K562 (cell line): ENCODE measurements around the gene ZKSCAN8. TPM values are rescaled to one million over a fixed set of nuclear protein-coding genes. Genes with fewer than 3 reads are reported as not detected.
A peak's percentile ranks its signal among the peaks of the same experiment; 100 is the strongest.

Experiments
- CREM ChIP-seq: IDR thresholded peaks from 2 replicates; pipeline ENCODE4 v1.6.1; 2014; ENCODE audit warnings: antibody characterized with exemption, low read depth
- FOXK1 ChIP-seq: sonication (generic); formaldehyde crosslinking; IDR thresholded peaks from 2 replicates; pipeline ENCODE4 v1.8.0; 2022; ENCODE audit warnings: missing genetic modification reagents, mild to moderate bottlenecking, borderline replicate concordance
- HDAC6 ChIP-seq: IDR thresholded peaks from 2 replicates; pipeline ENCODE4 v1.6.1; 2012; ENCODE audit warnings: low read depth, mild to moderate bottlenecking, control low read depth, inconsistent platforms, low read length, moderate library complexity
- JUN ChIP-seq, 2 experiments: sonication (generic) in 1 of 2; formaldehyde crosslinking in 1 of 2; IDR thresholded peaks; 2 replicates each; pipeline versions ENCODE4 v1.6.1 to v1.8.0; 2012 to 2022; ENCODE audit warnings: borderline replicate concordance in 2 of 2, mild to moderate bottlenecking in 2 of 2, improper control_type of control experiment in 1 of 2, low read depth in 1 of 2, low read length in 1 of 2, missing genetic modification reagents in 1 of 2
- MBD2 ChIP-seq: sonication (generic); IDR thresholded peaks from 2 replicates; pipeline ENCODE4 v1.6.1; 2016; ENCODE audit warnings: low read depth, borderline replicate concordance
- MIER1 ChIP-seq: fragments of 450-650 bp; IDR thresholded peaks from 2 replicates; pipeline ENCODE4 v1.6.1; 2016; ENCODE audit warnings: antibody characterized with exemption, mild to moderate bottlenecking, low read depth
- NR2C1 ChIP-seq, 2 experiments: fragments of 450-650 bp; IDR thresholded peaks; 2 replicates each; pipeline ENCODE4 v1.6.1; 2017; ENCODE audit warnings: mild to moderate bottlenecking in 2 of 2, antibody characterized with exemption in 1 of 2, inconsistent platforms in 1 of 2, missing compliant biosample characterization in 1 of 2, missing genetic modification characterization in 1 of 2
- POU5F1 ChIP-seq: fragments of 150-350 bp; IDR thresholded peaks from 2 replicates; pipeline ENCODE4 v1.6.1; 2014; ENCODE audit warnings: borderline replicate concordance, low read length, low read depth, mild to moderate bottlenecking; ENCODE audit not compliant: partially characterized antibody
- SIRT6 ChIP-seq: IDR thresholded peaks from one replicate; pipeline ENCODE4 v1.6.1; 2012; ENCODE audit warnings: low read depth, mild to moderate bottlenecking, control low read depth, inconsistent platforms, low read length, moderate library complexity
- SMAD1 ChIP-seq: fragments of 150-350 bp; IDR thresholded peaks from 2 replicates; pipeline ENCODE4 v1.6.1; 2014; ENCODE audit warnings: low read length, low read depth; ENCODE audit not compliant: partially characterized antibody
- SP1 ChIP-seq: sonication (generic); formaldehyde crosslinking; IDR thresholded peaks from 2 replicates; pipeline ENCODE4 v1.8.1; 2022; ENCODE audit warnings: mild to moderate bottlenecking, missing genetic modification reagents
- STAT5A ChIP-seq: IDR thresholded peaks from 2 replicates; pipeline ENCODE4 v1.6.1; 2012; ENCODE audit warnings: low read length, inconsistent platforms, borderline replicate concordance
- TCF7L2 ChIP-seq: fragments of 150-350 bp; IDR thresholded peaks from 2 replicates; pipeline ENCODE4 v1.6.1; 2016; ENCODE audit warnings: low read depth, mild to moderate bottlenecking, low read length, moderate library complexity
- ZNF347 ChIP-seq: fragments of 450-650 bp; formaldehyde crosslinking; IDR thresholded peaks from 2 replicates; pipeline ENCODE4 v1.4.0; 2020; ENCODE audit warnings: low read depth, mild to moderate bottlenecking, moderate library complexity
- ZNF586 ChIP-seq: fragments of 450-650 bp; formaldehyde crosslinking; conservative IDR thresholded peaks from 2 replicates; pipeline ENCODE4 v1.4.0; 2020; ENCODE audit warnings: mild to moderate bottlenecking, moderate library complexity
- polyA plus RNA-seq, 8 experiments: library from polyadenylated mRNA; depleted of rRNA in 4 of 8; stranded (reverse) in 5 of 8; unstranded in 3 of 8; fragments of >200 nt; fragmentation: Nextera tagmentation in 2 of 8; fragmentation: Illumina TruSeq in 1 of 8; extraction: Ambion mirVana in 2 of 8; extraction: Trizol in 1 of 8; gene quantifications; 2 replicates each; pipeline versions ENCODE4 v1.2.1 to v1.2.3, GENCODE V29; 2011 to 2014; ENCODE audit warnings: inconsistent platforms in 1 of 8, missing spikeins in 1 of 8
- total RNA-seq, 7 experiments: library from RNA; depleted of rRNA in 6 of 7; stranded (reverse); fragments of >200 nt in 6 of 7; fragmentation: Illumina TruSeq in 2 of 7; extraction: Trizol in 2 of 7; gene quantifications; 2 replicates each; pipeline versions ENCODE4 v1.2.1 to v1.2.3, GENCODE V29; 2011 to 2021; ENCODE audit warnings: low replicate concordance in 1 of 7
- TF ChIP-seq, protein P1 (sequence below): fragments of 450-650 bp; IDR thresholded peaks from 2 replicates; pipeline ENCODE4 v1.6.1; 2016; ENCODE audit warnings: mild to moderate bottlenecking
- TF ChIP-seq, protein P2 (sequence below): sonication (generic); formaldehyde crosslinking; IDR thresholded peaks from 2 replicates; pipeline ENCODE4 v1.8.0; 2022; ENCODE audit warnings: missing genetic modification reagents, mild to moderate bottlenecking, moderate library complexity, borderline replicate concordance
- TF ChIP-seq, protein P3 (sequence below), 2 experiments: fragments of 450-650 bp; IDR thresholded peaks; 2 replicates each; pipeline ENCODE4 v1.6.1; 2018; ENCODE audit warnings: mild to moderate bottlenecking in 2 of 2, low read depth in 1 of 2; ENCODE audit not compliant: partially characterized antibody in 2 of 2

ZKSCAN8 gene
- total and polyA plus RNA-seq, 9 of the 15 experiments (the other 6 are each of a cell fraction or from before 2014, with no cell fraction given) = 3.3 to 37.7 (median 21.7) TPM

DNA sequence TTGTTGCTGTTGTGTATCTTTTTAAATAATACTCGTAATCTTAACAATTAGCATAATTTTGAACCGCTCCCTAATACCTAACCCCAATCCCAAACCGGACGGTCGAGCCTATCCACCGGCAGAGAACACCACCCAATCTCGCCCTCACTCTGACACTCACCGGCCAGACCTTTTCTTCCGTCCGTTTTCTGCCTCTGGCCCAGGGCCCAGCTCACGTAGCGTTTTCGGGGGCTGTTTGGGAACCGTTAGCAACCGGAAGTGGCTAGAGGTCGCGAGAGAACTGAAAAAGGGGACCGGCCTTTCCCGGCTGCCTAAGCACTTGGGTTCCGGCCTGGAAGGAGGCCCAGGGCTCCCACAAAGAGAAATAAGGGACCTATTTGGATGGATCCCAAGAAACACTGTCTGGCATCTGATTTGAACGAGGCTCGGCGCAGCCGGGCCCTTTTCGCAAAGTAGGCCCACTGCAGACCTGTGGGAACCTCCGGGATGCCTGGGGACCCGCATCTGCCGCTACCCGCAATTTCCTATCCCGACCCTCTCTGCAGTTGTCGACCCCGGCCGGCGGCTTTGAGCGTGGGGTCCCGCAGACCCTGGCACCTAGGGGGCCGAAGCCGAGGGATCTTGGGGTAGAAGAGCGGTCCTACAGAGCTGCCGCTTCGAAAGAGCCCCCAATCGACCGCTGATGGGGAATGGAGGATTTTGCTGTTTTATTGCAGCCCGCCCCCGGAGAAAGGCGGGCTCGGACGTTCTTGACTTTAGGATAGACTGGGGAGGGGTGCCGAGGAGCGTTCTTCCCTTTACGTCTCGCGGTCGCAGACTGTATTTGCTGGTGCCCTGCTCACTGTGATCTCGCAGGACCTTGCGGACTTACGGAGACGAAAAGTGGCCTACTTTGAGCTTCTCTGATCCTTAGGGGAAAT, 4.8 kb upstream of the ZKSCAN8 start (continued):
- TF ChIP-seq, protein P1, sequence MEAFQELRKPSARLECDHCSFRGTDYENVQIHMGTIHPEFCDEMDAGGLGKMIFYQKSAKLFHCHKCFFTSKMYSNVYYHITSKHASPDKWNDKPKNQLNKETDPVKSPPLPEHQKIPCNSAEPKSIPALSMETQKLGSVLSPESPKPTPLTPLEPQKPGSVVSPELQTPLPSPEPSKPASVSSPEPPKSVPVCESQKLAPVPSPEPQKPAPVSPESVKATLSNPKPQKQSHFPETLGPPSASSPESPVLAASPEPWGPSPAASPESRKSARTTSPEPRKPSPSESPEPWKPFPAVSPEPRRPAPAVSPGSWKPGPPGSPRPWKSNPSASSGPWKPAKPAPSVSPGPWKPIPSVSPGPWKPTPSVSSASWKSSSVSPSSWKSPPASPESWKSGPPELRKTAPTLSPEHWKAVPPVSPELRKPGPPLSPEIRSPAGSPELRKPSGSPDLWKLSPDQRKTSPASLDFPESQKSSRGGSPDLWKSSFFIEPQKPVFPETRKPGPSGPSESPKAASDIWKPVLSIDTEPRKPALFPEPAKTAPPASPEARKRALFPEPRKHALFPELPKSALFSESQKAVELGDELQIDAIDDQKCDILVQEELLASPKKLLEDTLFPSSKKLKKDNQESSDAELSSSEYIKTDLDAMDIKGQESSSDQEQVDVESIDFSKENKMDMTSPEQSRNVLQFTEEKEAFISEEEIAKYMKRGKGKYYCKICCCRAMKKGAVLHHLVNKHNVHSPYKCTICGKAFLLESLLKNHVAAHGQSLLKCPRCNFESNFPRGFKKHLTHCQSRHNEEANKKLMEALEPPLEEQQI = peak; percentile 100
- TF ChIP-seq SMAD1 (peak; percentile 76), MBD2 (peak; percentile 83; the same call in 1 of the 2 replicates), MIER1 (peak; percentile 38; the same call in 1 of the 2 replicates), CREM (peak; percentile 89), FOXK1 (CRISPR knock-in tag) (peak; percentile 64; the same call in 1 of the 2 replicates), JUN (IDR thresholded peaks at IDR 0.05; ENCODE audit: borderline replicate concordance, low read depth, low read length) (peak; percentile 74; the same call in 1 of the 2 replicates), JUN (CRISPR knock-in tag; IDR thresholded peaks at IDR 0.05; ENCODE audit: borderline replicate concordance) (no peak; the same call in 1 of the 2 replicates), NR2C1 (IDR thresholded peaks at IDR 0.05) (peak; percentile 95), NR2C1 (tag; IDR thresholded peaks at IDR 0.05) (peak; percentile 98), SP1 (CRISPR knock-in tag) (peak; percentile 95), ZNF347 (CRISPR knock-in tag) (peak; percentile 53; the same call in 1 of the 2 replicates), HDAC6 (no peak), ZNF586 (CRISPR knock-in tag) (0 out of 2 replicates have a peak, but pooled peaks have one; percentile 52), POU5F1 (no peak), STAT5A (peak; percentile 41; the same call in 1 of the 2 replicates), SIRT6 (peak; percentile 59), TCF7L2 (peak; percentile 49; the same call in 1 of the 2 replicates)
- TF ChIP-seq, protein P2, sequence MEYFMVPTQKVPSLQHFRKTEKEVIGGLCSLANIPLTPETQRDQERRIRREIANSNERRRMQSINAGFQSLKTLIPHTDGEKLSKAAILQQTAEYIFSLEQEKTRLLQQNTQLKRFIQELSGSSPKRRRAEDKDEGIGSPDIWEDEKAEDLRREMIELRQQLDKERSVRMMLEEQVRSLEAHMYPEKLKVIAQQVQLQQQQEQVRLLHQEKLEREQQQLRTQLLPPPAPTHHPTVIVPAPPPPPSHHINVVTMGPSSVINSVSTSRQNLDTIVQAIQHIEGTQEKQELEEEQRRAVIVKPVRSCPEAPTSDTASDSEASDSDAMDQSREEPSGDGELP = peak; percentile 86
- TF ChIP-seq, protein P3, sequence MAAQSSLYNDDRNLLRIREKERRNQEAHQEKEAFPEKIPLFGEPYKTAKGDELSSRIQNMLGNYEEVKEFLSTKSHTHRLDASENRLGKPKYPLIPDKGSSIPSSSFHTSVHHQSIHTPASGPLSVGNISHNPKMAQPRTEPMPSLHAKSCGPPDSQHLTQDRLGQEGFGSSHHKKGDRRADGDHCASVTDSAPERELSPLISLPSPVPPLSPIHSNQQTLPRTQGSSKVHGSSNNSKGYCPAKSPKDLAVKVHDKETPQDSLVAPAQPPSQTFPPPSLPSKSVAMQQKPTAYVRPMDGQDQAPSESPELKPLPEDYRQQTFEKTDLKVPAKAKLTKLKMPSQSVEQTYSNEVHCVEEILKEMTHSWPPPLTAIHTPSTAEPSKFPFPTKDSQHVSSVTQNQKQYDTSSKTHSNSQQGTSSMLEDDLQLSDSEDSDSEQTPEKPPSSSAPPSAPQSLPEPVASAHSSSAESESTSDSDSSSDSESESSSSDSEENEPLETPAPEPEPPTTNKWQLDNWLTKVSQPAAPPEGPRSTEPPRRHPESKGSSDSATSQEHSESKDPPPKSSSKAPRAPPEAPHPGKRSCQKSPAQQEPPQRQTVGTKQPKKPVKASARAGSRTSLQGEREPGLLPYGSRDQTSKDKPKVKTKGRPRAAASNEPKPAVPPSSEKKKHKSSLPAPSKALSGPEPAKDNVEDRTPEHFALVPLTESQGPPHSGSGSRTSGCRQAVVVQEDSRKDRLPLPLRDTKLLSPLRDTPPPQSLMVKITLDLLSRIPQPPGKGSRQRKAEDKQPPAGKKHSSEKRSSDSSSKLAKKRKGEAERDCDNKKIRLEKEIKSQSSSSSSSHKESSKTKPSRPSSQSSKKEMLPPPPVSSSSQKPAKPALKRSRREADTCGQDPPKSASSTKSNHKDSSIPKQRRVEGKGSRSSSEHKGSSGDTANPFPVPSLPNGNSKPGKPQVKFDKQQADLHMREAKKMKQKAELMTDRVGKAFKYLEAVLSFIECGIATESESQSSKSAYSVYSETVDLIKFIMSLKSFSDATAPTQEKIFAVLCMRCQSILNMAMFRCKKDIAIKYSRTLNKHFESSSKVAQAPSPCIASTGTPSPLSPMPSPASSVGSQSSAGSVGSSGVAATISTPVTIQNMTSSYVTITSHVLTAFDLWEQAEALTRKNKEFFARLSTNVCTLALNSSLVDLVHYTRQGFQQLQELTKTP (IDR thresholded peaks at IDR 0.05; ENCODE audit: low read depth in 1 of 2, partially characterized antibody in 2 of 2) = peak; percentile 61 to 81
